ENCODE measurements around the gene WNT1.
A peak's percentile ranks its signal among the peaks of the same experiment; 100 is the strongest.

Gene WNT1

DNA sequence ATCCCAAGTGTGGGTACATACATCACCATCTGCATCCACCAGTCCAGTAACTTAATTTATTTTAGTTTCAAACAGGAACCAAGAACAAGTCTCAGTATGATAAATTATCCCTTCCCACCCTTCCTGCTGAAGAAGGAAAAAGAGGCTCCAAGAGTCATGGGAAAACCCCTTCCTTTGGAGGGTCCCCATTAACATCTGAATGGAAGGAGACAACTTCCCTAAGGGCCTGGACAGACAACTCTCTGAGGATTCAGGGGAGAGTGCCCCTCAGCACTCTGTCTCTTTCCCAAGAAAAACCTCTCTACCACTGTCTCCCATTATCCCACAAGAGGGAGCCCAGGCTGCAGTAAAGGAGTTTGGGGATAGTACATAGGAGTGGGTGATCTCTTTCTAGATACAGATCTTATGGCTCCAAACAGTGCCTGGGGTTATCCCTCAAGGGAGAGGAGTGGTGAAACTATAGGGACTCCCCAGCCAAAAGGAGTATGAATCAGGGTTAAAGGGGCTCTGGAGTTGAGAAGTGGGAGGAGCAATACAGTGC, 12.8 kb upstream of the WNT1 start:
- H3K79me2 ChIP-seq (ENCODE audit: low read length), result no peaks in the 10 kb centered on the region
- H3K4me3 ChIP-seq (ENCODE audit: low read length), result no peak overlapping the region
- H3K27me3 ChIP-seq (ENCODE audit: low read depth, low read length), result no peaks in the 10 kb centered on the region
- 0 out of 2 replicates have a peak overlapping the region, but pooled peaks have one; percentile 85 for H2AFZ ChIP-seq (ENCODE audit: low read depth, low read length)
- no peaks in the 10 kb centered on the region for H3K9me3 ChIP-seq (ENCODE audit: insufficient read depth, low read length)
- H3K27ac ChIP-seq (ENCODE audit: low read length), result no peak overlapping the region
- no peak for TF ChIP-seq EZH2phosphoT487 (IDR thresholded peaks at IDR 0.05; ENCODE audit: low read depth)
- TF ChIP-seq, protein P1, sequence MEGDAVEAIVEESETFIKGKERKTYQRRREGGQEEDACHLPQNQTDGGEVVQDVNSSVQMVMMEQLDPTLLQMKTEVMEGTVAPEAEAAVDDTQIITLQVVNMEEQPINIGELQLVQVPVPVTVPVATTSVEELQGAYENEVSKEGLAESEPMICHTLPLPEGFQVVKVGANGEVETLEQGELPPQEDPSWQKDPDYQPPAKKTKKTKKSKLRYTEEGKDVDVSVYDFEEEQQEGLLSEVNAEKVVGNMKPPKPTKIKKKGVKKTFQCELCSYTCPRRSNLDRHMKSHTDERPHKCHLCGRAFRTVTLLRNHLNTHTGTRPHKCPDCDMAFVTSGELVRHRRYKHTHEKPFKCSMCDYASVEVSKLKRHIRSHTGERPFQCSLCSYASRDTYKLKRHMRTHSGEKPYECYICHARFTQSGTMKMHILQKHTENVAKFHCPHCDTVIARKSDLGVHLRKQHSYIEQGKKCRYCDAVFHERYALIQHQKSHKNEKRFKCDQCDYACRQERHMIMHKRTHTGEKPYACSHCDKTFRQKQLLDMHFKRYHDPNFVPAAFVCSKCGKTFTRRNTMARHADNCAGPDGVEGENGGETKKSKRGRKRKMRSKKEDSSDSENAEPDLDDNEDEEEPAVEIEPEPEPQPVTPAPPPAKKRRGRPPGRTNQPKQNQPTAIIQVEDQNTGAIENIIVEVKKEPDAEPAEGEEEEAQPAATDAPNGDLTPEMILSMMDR (IDR thresholded peaks at IDR 0.05; ENCODE audit: low read depth, low read length), result no peak; the same call in 1 of the 2 replicates
- H3K9ac ChIP-seq (ENCODE audit: low read length), result peak overlapping the region; percentile 43; the same call in 1 of the 2 replicates
- peak overlapping the region; percentile 60 for H3K4me2 ChIP-seq (ENCODE audit: low read length)
- H3K36me3 ChIP-seq (replicated peaks; ENCODE audit: low read depth, low read length), result no peaks in the 10 kb centered on the region
- no peaks in the 10 kb centered on the region for H4K20me1 ChIP-seq (ENCODE audit: insufficient read depth, low read length)
- H3K4me1 ChIP-seq (ENCODE audit: low read length), result peaks cover 50% of the 10 kb centered on the region

DNA sequence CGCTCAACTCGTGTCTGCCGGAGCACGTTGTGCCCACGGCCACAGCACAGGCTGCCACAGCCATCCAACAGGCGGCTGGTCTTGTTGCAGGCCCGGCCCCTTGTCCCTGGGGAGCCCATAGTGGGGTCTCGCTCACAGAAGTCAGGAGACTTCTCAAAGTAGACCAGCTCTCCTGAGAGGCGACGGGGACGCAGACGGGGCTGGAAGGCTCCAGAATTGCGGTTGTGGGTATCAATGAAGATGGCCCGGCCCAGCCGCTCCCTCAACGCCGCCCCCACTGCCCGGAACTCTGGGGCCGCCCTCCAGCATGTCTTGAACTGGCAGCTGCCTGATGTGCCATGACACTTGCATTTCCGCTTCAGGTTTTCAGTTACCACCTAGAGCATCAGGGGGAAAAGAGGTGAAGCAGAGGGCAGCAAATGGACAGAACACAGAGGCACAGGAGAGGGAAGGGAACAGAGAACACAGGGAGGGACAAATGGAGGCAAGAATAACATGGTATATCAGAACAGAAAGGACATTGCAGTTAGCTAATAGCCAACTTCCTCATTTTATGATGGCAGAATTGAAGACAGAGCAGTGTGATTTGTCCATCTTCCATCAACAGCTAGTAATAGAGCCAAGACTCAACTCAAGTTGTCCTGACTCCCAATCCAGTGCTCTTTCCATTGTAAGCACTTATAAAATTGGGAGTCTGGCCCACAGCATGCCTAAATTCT, 11.8 kb upstream of the WNT1 start:
- no peaks in the 10 kb centered on the region for H3K36me3 ChIP-seq (replicated peaks; ENCODE audit: low read depth, low read length)
- H3K27ac ChIP-seq (ENCODE audit: low read length), result peak overlapping the region; percentile 54
- peaks cover 3% of the 10 kb centered on the region; the same call in 1 of the 2 replicates for H3K79me2 ChIP-seq (ENCODE audit: low read length)
- peak overlapping the region; percentile 52 for H3K4me3 ChIP-seq (ENCODE audit: low read length)
- TF ChIP-seq, protein P1 (IDR thresholded peaks at IDR 0.05; ENCODE audit: low read depth, low read length), result no peak
- TF ChIP-seq EZH2phosphoT487 (IDR thresholded peaks at IDR 0.05; ENCODE audit: low read depth), result no peak
- H3K4me1 ChIP-seq (ENCODE audit: low read length), result peaks cover 59% of the 10 kb centered on the region
- H3K9me3 ChIP-seq (ENCODE audit: insufficient read depth, low read length), result no peaks in the 10 kb centered on the region
- peak overlapping the region; percentile 43 for H3K9ac ChIP-seq (ENCODE audit: low read length)
- peak overlapping the region; percentile 85 for H2AFZ ChIP-seq (ENCODE audit: low read depth, low read length)
- H3K4me2 ChIP-seq (ENCODE audit: low read length), result peak overlapping the region; percentile 60
- no peaks in the 10 kb centered on the region for H4K20me1 ChIP-seq (ENCODE audit: insufficient read depth, low read length)
- H3K27me3 ChIP-seq (ENCODE audit: low read depth, low read length), result no peaks in the 10 kb centered on the region

DNA sequence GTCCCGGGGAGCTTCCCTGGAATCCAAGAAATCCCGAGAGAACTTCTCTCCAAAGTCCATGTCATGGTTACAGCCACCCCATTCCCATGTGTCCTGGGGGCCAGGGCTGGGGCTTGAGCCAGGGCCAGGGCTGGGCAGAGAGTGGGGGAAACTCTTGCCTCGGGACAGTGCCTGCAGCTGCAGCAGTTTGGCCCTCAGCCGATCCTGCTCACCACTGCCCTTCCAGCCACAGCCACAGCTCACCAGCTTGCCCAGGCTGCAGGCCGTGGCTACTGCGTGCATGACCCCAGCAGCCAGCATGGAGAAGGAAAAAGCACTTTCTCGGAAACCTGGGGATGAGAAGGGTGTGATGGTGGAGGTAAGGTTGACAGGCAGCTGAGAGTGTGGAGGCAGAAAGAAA, 10.1 kb upstream of the WNT1 start:
- Histone ChIP-seq H3K27ac (ENCODE audit: low read length) (peak overlapping the region; percentile 56), H4K20me1 (ENCODE audit: insufficient read depth, low read length) (no peaks in the 10 kb centered on the region), H3K4me1 (ENCODE audit: low read length) (peaks cover 59% of the 10 kb centered on the region), H3K36me3 (replicated peaks; ENCODE audit: low read depth, low read length) (no peaks in the 10 kb centered on the region), H3K4me3 (ENCODE audit: low read length) (0 out of 2 replicates have a peak overlapping the region, but pooled peaks have one; percentile 96), H3K27me3 (ENCODE audit: low read depth, low read length) (no peaks in the 10 kb centered on the region), H2AFZ (ENCODE audit: low read depth, low read length) (no peak overlapping the region), H3K9me3 (ENCODE audit: insufficient read depth, low read length) (no peaks in the 10 kb centered on the region), H3K9ac (ENCODE audit: low read length) (peak overlapping the region; percentile 45; the same call in 1 of the 2 replicates), H3K4me2 (ENCODE audit: low read length) (peak overlapping the region; percentile 98), H3K79me2 (ENCODE audit: low read length) (peaks cover 3% of the 10 kb centered on the region; the same call in 1 of the 2 replicates)
- no peak for TF ChIP-seq EZH2phosphoT487 (IDR thresholded peaks at IDR 0.05; ENCODE audit: low read depth)
- TF ChIP-seq, protein P1 (IDR thresholded peaks at IDR 0.05; ENCODE audit: low read depth, low read length), result no peak

DNA sequence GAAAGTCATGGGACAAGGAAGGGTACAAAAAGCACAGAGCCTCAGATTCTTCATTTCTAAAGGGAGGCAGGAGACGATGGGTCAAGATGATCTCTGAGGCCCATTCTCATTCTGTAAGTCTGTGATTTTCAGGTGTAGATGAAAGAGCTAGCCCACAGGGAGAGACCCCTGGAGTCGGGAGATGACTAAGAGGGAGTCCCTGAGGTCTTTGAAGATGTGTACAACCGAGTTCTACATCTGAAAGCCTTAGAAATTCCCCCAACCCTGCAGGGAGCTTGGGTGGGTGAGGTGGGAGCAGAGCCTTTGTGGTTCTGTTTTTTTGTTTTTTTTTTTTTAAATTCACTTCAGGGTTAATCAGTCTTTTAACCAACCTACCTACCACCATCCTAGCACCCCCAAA, 9.7 kb upstream of the WNT1 start:
- TF ChIP-seq EZH2phosphoT487 (IDR thresholded peaks at IDR 0.05; ENCODE audit: low read depth), result no peak
- TF ChIP-seq, protein P1 (IDR thresholded peaks at IDR 0.05; ENCODE audit: low read depth, low read length), result no peak
- Histone ChIP-seq H4K20me1 (ENCODE audit: insufficient read depth, low read length) (no peaks in the 10 kb centered on the region), H3K36me3 (replicated peaks; ENCODE audit: low read depth, low read length) (no peaks in the 10 kb centered on the region), H3K9me3 (ENCODE audit: insufficient read depth, low read length) (no peaks in the 10 kb centered on the region), H3K4me2 (ENCODE audit: low read length) (peak overlapping the region; percentile 98), H3K4me1 (ENCODE audit: low read length) (peaks cover 59% of the 10 kb centered on the region), H3K4me3 (ENCODE audit: low read length) (peak overlapping the region; percentile 96), H2AFZ (ENCODE audit: low read depth, low read length) (0 out of 2 replicates have a peak overlapping the region, but pooled peaks have one; percentile 4), H3K27me3 (ENCODE audit: low read depth, low read length) (no peaks in the 10 kb centered on the region), H3K9ac (ENCODE audit: low read length) (peak overlapping the region; percentile 45; the same call in 1 of the 2 replicates), H3K27ac (ENCODE audit: low read length) (peak overlapping the region; percentile 56), H3K79me2 (ENCODE audit: low read length) (peaks cover 3% of the 10 kb centered on the region; the same call in 1 of the 2 replicates)

All from OCI-LY3 (cell line).